MM.1S (cell line): ENCODE measurements around the gene SORBS2.

Source experiments
- DNase-seq: peaks from one replicate; pipeline ENCODE4 v3.0.0-alpha.2; 2015
- H2AFZ ChIP-seq: fragments of 300-600 bp; sonication (generic); 2 replicates; pipeline ENCODE4 v1.6.0; 2016; ENCODE audit warnings: antibody characterized with exemption, low read length
- H3F3A ChIP-seq: fragments of 300-600 bp; sonication (generic); 2 replicates; pipeline ENCODE4 v1.6.1; 2016; ENCODE audit warnings: mild to moderate bottlenecking, antibody characterized with exemption, low read length, moderate library complexity, mixed read lengths; ENCODE audit not compliant: insufficient read depth
- H3K27ac ChIP-seq: fragments of 300-600 bp; sonication (generic); 2 replicates; pipeline ENCODE4 v1.5.1; 2016; ENCODE audit warnings: mild to moderate bottlenecking, low read length
- H3K27me3 ChIP-seq: fragments of 300-600 bp; sonication (generic); replicated peaks from 2 replicates; pipeline ENCODE4 v1.6.0; 2016; ENCODE audit warnings: low read length; ENCODE audit not compliant: insufficient read depth
- H3K36me3 ChIP-seq: fragments of 300-600 bp; sonication (generic); replicated peaks from 2 replicates; pipeline ENCODE4 v1.6.1; 2016; ENCODE audit warnings: mild to moderate bottlenecking, low read length, mixed read lengths; ENCODE audit not compliant: insufficient read depth
- H3K4me1 ChIP-seq: fragments of 300-600 bp; sonication (generic); 2 replicates; pipeline ENCODE4 v1.6.1; 2016; ENCODE audit warnings: low read length, mixed read lengths
- H3K4me2 ChIP-seq: fragments of 300-600 bp; sonication (generic); 2 replicates; pipeline ENCODE4 v1.6.0; 2016; ENCODE audit warnings: low read depth, low read length
- H3K4me3 ChIP-seq: fragments of 300-600 bp; sonication (generic); 2 replicates; pipeline ENCODE4 v1.5.1; 2016; ENCODE audit warnings: low read length, mixed read lengths
- H3K79me2 ChIP-seq: fragments of 300-600 bp; sonication (generic); 2 replicates; pipeline ENCODE4 v1.6.1; 2016; ENCODE audit warnings: mixed run types, low read length, mixed read lengths
- H3K9ac ChIP-seq: fragments of 300-600 bp; sonication (generic); 2 replicates; pipeline ENCODE4 v1.6.1; 2016; ENCODE audit warnings: low read length, mixed read lengths
- H3K9me2 ChIP-seq: fragments of 300-600 bp; sonication (generic); replicated peaks from 2 replicates; pipeline ENCODE4 v1.6.1; 2016; ENCODE audit warnings: mild to moderate bottlenecking, low read length, mixed read lengths; ENCODE audit not compliant: insufficient read depth
- H3K9me3 ChIP-seq: fragments of 300-600 bp; sonication (generic); replicated peaks from 2 replicates; pipeline ENCODE4 v1.6.1; 2016; ENCODE audit warnings: mild to moderate bottlenecking, low read length, mixed read lengths; ENCODE audit not compliant: insufficient read depth
- H4K20me1 ChIP-seq: fragments of 300-600 bp; sonication (generic); 2 replicates; pipeline ENCODE4 v1.6.1; 2016; ENCODE audit warnings: mild to moderate bottlenecking, low read length, moderate library complexity, mixed read lengths; ENCODE audit not compliant: insufficient read depth
- CTCF ChIP-seq: fragments of 300-600 bp; sonication (generic); IDR thresholded peaks from 2 replicates; pipeline ENCODE4 v1.5.1; 2016; ENCODE audit warnings: antibody characterized with exemption, low read length, mixed read lengths
- EZH2 ChIP-seq: fragments of 300-600 bp; sonication (generic); optimal IDR thresholded peaks from 2 replicates; pipeline ENCODE3; 2017; ENCODE audit warnings: low read depth, mild to moderate bottlenecking, antibody characterized with exemption, low read length, mixed read lengths
- EZH2phosphoT487 ChIP-seq: fragments of 300-600 bp; sonication (generic); IDR thresholded peaks from 2 replicates; pipeline ENCODE4 v1.6.1; 2018; ENCODE audit warnings: antibody characterized with exemption, low read length

Gene SORBS2

DNA sequence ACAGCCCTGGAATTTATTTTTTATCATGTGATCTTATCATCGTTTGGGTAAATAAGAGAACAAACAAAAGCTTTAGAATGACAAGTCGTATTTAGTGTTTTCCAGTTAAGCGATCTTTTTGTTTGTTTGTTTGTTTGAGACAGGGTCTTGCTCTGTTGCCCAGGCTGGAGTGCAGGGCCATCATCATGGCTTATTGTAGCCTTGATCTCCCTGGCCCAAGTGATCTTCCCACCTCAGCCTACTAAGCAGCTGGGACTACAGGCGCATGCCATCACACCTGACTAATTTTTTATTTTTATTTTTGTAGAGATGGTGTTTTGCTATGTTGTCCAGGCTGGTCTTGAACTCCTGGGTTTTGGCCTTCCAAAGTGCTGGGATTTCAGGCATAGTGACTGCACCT lies 219.6 kb downstream of the SORBS2 start:
- no peak for DNase-seq
- Histone ChIP-seq H4K20me1 (no peaks in the 10 kb centered on the region), H3K4me3 (no peak overlapping the region), H3K9me3 (no peaks in the 10 kb centered on the region), H3K27me3 (no peaks in the 10 kb centered on the region), H3K4me2 (peak overlapping the region; percentile 72), H3K4me1 (peaks cover 42% of the 10 kb centered on the region), H3K36me3 (no peaks in the 10 kb centered on the region), H2AFZ (peak overlapping the region; percentile 48; the same call in 1 of the 2 replicates), H3K9me2 (no peaks in the 10 kb centered on the region), H3K79me2 (no peaks in the 10 kb centered on the region), H3F3A (peaks cover 20% of the 10 kb centered on the region), H3K27ac (peak overlapping the region; percentile 82), H3K9ac (peak overlapping the region; percentile 68)
- no peak for TF ChIP-seq EZH2
- no peak for TF ChIP-seq CTCF
- TF ChIP-seq EZH2phosphoT487, result no peak

GRCh38 chr4:185591679-185592141 lies 220.3 kb downstream of the SORBS2 start:
- no peaks in the 10 kb centered on the region for H3K36me3 ChIP-seq
- H2AFZ ChIP-seq, result peak overlapping the region; percentile 8; the same call in 1 of the 2 replicates
- no peaks in the 10 kb centered on the region for H3K79me2 ChIP-seq
- H3K9me2 ChIP-seq, result no peaks in the 10 kb centered on the region
- peak overlapping the region; percentile 68 for H3K9ac ChIP-seq
- H3K4me2 ChIP-seq, result peak overlapping the region; percentile 72
- no peaks in the 10 kb centered on the region for H3K27me3 ChIP-seq
- H3K9me3 ChIP-seq, result no peaks in the 10 kb centered on the region
- TF ChIP-seq CTCF, result no peak
- TF ChIP-seq EZH2phosphoT487, result no peak
- TF ChIP-seq EZH2, result no peak
- peaks cover 26% of the 10 kb centered on the region for H3F3A ChIP-seq
- H3K4me3 ChIP-seq, result peak overlapping the region; percentile 17; the same call in 1 of the 2 replicates
- H3K27ac ChIP-seq, result peak overlapping the region; percentile 82
- no peaks in the 10 kb centered on the region for H4K20me1 ChIP-seq
- peak; percentile 29 for DNase-seq
- peaks cover 43% of the 10 kb centered on the region for H3K4me1 ChIP-seq

GRCh38 chr4:185590982-185591381 lies 221.0 kb downstream of the SORBS2 start:
- Histone ChIP-seq H3K9me2 (no peaks in the 10 kb centered on the region), H3K79me2 (no peaks in the 10 kb centered on the region), H3F3A (peaks cover 28% of the 10 kb centered on the region), H3K4me1 (peaks cover 50% of the 10 kb centered on the region), H3K36me3 (no peaks in the 10 kb centered on the region), H3K4me3 (peak overlapping the region; percentile 17; the same call in 1 of the 2 replicates), H2AFZ (peak overlapping the region; percentile 8; the same call in 1 of the 2 replicates), H3K9ac (peak overlapping the region; percentile 68), H3K9me3 (no peaks in the 10 kb centered on the region), H3K27me3 (no peaks in the 10 kb centered on the region), H3K27ac (peak overlapping the region; percentile 82), H4K20me1 (no peaks in the 10 kb centered on the region), H3K4me2 (peak overlapping the region; percentile 72)
- TF ChIP-seq EZH2phosphoT487 (no peak), CTCF (no peak), EZH2 (no peak)
- no peak for DNase-seq
